ENCODE measurements around the gene TNNT3.

Gene TNNT3

DNA sequence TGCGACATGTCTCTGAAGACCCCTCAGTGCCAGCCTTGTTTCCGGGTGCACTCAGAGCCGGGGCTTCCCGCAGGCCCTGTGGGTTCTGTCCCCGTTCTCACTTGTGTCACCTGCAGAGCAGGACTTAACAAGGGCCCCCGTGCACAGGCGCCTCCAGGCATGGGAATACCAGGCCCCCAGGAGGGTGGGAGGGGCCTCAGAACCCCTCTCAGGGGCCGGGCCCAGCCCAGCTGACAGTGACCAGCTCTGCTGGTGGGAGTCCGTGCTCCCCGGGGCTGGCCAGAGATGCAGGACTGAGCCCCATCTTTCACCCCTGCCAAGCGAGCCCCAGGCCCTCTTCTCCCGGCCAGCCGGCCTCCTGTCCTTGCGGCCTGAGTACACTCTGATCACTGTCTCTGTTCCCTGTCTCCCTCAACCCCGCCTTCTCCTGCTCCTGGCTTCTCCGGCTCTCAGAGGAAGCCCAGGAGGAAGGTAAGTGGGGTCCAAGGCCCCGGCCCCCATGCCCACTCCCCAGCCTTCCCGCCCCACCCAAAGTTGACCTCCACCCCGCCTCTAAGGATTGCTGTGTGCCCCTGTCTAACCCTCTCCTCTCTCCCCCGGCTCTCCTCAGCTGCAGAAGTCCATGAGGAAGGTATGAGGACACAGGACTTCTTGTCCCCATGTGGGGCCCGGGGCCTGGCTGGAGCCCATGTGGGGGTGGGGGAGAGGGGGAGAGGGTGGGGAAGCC, 5.3 kb downstream of the TNNT3 start:
- ChIA-PET POLR2A (no interaction called here), CTCF (no interaction called here)
- TF ChIP-seq TARDBP (IDR thresholded peaks at IDR 0.05): no peak
- no peak for TF ChIP-seq FOXA1 (IDR thresholded peaks at IDR 0.05)
- no peak for TF ChIP-seq BHLHE40 (IDR thresholded peaks at IDR 0.05; ENCODE audit: borderline replicate concordance)
- no peak for TF ChIP-seq ARNT (IDR thresholded peaks at IDR 0.05)
- no peak for DNase-seq (ENCODE audit: extremely low spot score)

GRCh38 chr11:1925373-1926155, 6.1 kb downstream of the TNNT3 start:
- ChIA-PET CTCF (no interaction called here), POLR2A (no interaction called here)
- TF ChIP-seq HDGF (IDR thresholded peaks at IDR 0.05; ENCODE audit: borderline replicate concordance): no peak
- DNase-seq (ENCODE audit: extremely low spot score): no peak

GRCh38 chr11:1926156-1927025, 6.9 kb downstream of the TNNT3 start:
- TF ChIP-seq LEF1 (IDR thresholded peaks at IDR 0.05; ENCODE audit: borderline replicate concordance) (no peak), ZNF384 (IDR thresholded peaks at IDR 0.05) (no peak), NFRKB (IDR thresholded peaks at IDR 0.05) (no peak), ARNT (IDR thresholded peaks at IDR 0.05) (no peak), BHLHE40 (IDR thresholded peaks at IDR 0.05; ENCODE audit: borderline replicate concordance) (no peak), TARDBP (IDR thresholded peaks at IDR 0.05) (no peak), SP1 (IDR thresholded peaks at IDR 0.05) (no peak), FOXM1 (IDR thresholded peaks at IDR 0.05; ENCODE audit: borderline replicate concordance) (no peak), PKNOX1 (IDR thresholded peaks at IDR 0.05) (no peak), SUZ12 (IDR thresholded peaks at IDR 0.05) (no peak), FOXA1 (IDR thresholded peaks at IDR 0.05) (no peak), HDGF (IDR thresholded peaks at IDR 0.05; ENCODE audit: borderline replicate concordance) (no peak), ELF4 (IDR thresholded peaks at IDR 0.05) (no peak), CTBP1 (IDR thresholded peaks at IDR 0.05; ENCODE audit: borderline replicate concordance) (no peak), FOXK2 (IDR thresholded peaks at IDR 0.05) (no peak), L3MBTL2 (conservative IDR thresholded peaks at IDR 0.05) (no peak)
- POLR2A ChIA-PET: no interaction called here
- no peak for DNase-seq (ENCODE audit: extremely low spot score)
- CTCF ChIA-PET: interaction anchor here (1.0 kb wide), 1 partner anchor 69 kb away, joined by 3 read pairs; no protein-coding TSS in a partner anchor

GRCh38 chr11:1927026-1927847, 7.7 kb downstream of the TNNT3 start:
- TF ChIP-seq TARDBP (IDR thresholded peaks at IDR 0.05): no peak
- no peak for TF ChIP-seq FOXA1 (IDR thresholded peaks at IDR 0.05)
- TF ChIP-seq FOXM1 (IDR thresholded peaks at IDR 0.05; ENCODE audit: borderline replicate concordance): no peak
- no peak for TF ChIP-seq HDGF (IDR thresholded peaks at IDR 0.05; ENCODE audit: borderline replicate concordance)
- no peak for TF ChIP-seq ARNT (IDR thresholded peaks at IDR 0.05)
- TF ChIP-seq NFRKB (IDR thresholded peaks at IDR 0.05): no peak
- TF ChIP-seq PKNOX1 (IDR thresholded peaks at IDR 0.05): no peak
- TF ChIP-seq SUZ12 (IDR thresholded peaks at IDR 0.05): no peak
- no peak for TF ChIP-seq CTBP1 (IDR thresholded peaks at IDR 0.05; ENCODE audit: borderline replicate concordance)
- TF ChIP-seq LEF1 (IDR thresholded peaks at IDR 0.05; ENCODE audit: borderline replicate concordance): no peak
- DNase-seq (ENCODE audit: extremely low spot score): no peak
- POLR2A ChIA-PET: no interaction called here
- CTCF ChIA-PET: interaction anchor here (1.0 kb wide), 1 partner anchor 70 kb away, joined by 3 read pairs; no protein-coding TSS in a partner anchor

DNA sequence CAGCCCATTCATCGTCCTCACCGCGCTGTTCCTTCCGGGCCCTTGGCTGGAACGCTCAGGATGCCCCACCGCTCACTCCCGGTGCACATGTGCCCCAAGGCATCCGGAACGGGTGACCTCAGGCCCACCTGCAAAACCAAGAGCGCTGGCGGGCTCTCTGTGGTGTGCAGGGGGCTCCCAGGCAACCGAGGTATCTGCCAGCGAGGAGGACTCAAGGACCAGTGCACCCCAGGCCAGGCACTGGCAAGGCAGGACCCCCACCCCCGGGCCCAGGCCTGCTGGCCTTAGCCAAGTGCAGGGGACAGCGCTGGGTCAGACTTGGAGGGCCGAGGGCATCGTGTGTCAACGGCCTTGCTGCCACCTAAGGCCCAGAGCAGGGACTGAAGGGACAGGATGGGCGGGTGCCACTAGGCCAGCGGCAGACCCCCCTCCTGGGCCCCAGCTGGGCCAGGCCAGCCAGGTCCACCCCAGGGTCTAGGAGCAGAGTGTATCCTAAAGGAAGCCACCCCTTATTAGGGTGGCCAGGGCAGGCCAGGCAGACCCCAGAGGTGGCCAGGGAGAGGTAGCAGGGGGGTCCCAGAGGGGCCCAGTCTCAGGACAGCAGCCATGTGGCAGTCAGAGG, 8.5 kb downstream of the TNNT3 start:
- ChIA-PET CTCF (interaction anchor here (1.0 kb wide), 1 partner anchor 70 kb away, joined by 3 read pairs; no protein-coding TSS in a partner anchor), POLR2A (no interaction called here)
- no peak for DNase-seq (ENCODE audit: extremely low spot score)
- TF ChIP-seq PKNOX1 (IDR thresholded peaks at IDR 0.05): no peak
- no peak for TF ChIP-seq TARDBP (IDR thresholded peaks at IDR 0.05)
- no peak for TF ChIP-seq L3MBTL2 (conservative IDR thresholded peaks at IDR 0.05)
- TF ChIP-seq ELF4 (IDR thresholded peaks at IDR 0.05): no peak
- no peak for TF ChIP-seq FOXM1 (IDR thresholded peaks at IDR 0.05; ENCODE audit: borderline replicate concordance)
- no peak for TF ChIP-seq CTBP1 (IDR thresholded peaks at IDR 0.05; ENCODE audit: borderline replicate concordance)
- no peak for TF ChIP-seq HDGF (IDR thresholded peaks at IDR 0.05; ENCODE audit: borderline replicate concordance)
- no peak for TF ChIP-seq BHLHE40 (IDR thresholded peaks at IDR 0.05; ENCODE audit: borderline replicate concordance)

Data from HEK293T (cell line).